ENCODE results near the gene ROPN1L.
"Not testable (repeated sequence)": the region's sequence is repeated elsewhere in the genome, so short reads cannot be mapped to it uniquely, and the experiment has no call there.

ROPN1L gene

GRCh38 chr5:10478436-10478835 lies 36.8 kb downstream of the ROPN1L start:
- DNase-seq (ENCODE audit: low read depth, low spot score): no peak

GRCh38 chr5:10479154-10479721 lies 37.6 kb downstream of the ROPN1L start:
- no peak for DNase-seq (ENCODE audit: low read depth, low spot score)

GRCh38 chr5:10480237-10480985 lies 38.7 kb downstream of the ROPN1L start:
- DNase-seq (ENCODE audit: low read depth, low spot score): no peak

GRCh38 chr5:10481241-10481935 lies 39.7 kb downstream of the ROPN1L start:
- DNase-seq (ENCODE audit: low read depth, low spot score): no peak

- no peak for DNase-seq (ENCODE audit: low read depth, low spot score)
Observed at GRCh38 chr5:10482791-10483530, 41.3 kb downstream of the ROPN1L start.

- no peak for DNase-seq (ENCODE audit: low read depth, low spot score)
Observed at GRCh38 chr5:10484774-10485141, 43.1 kb downstream of the ROPN1L start.

- peak; percentile 99 for DNase-seq (ENCODE audit: low read depth, low spot score)
Observed at GRCh38 chr5:10485142-10485795, 43.6 kb downstream of the ROPN1L start.

GRCh38 chr5:10485897-10486296 lies 44.2 kb downstream of the ROPN1L start:
- no peak for DNase-seq (ENCODE audit: low read depth, low spot score)

GRCh38 chr5:10486511-10487344 lies 45.0 kb downstream of the ROPN1L start:
- no peak for DNase-seq (ENCODE audit: low read depth, low spot score)

GRCh38 chr5:10488144-10488543 lies 46.5 kb downstream of the ROPN1L start:
- DNase-seq (ENCODE audit: low read depth, low spot score): no peak

GRCh38 chr5:10489810-10490426 lies 48.2 kb downstream of the ROPN1L start:
- no peak for DNase-seq (ENCODE audit: low read depth, low spot score)

GRCh38 chr5:10490927-10491672 lies 49.4 kb downstream of the ROPN1L start:
- no peak for DNase-seq (ENCODE audit: low read depth, low spot score)

GRCh38 chr5:10491673-10492026 lies 50.0 kb downstream of the ROPN1L start:
- no peak for DNase-seq (ENCODE audit: low read depth, low spot score)

- no peak for DNase-seq (ENCODE audit: low read depth, low spot score)
Observed at GRCh38 chr5:10493884-10494283, 52.2 kb downstream of the ROPN1L start.

GRCh38 chr5:10494497-10494896 lies 52.8 kb downstream of the ROPN1L start:
- DNase-seq (ENCODE audit: low read depth, low spot score): not testable (repeated sequence)

- no peak for DNase-seq (ENCODE audit: low read depth, low spot score)
Observed at GRCh38 chr5:10497554-10497953, 55.9 kb downstream of the ROPN1L start.

- no peak for DNase-seq (ENCODE audit: low read depth, low spot score)
Observed at GRCh38 chr5:10498350-10498749, 56.7 kb downstream of the ROPN1L start.

GRCh38 chr5:10499066-10499465 lies 57.4 kb downstream of the ROPN1L start:
- no peak for DNase-seq (ENCODE audit: low read depth, low spot score)

GRCh38 chr5:10499776-10500175 lies 58.1 kb downstream of the ROPN1L start:
- no peak for DNase-seq (ENCODE audit: low read depth, low spot score)

- DNase-seq (ENCODE audit: low read depth, low spot score): no peak
Observed at GRCh38 chr5:10500669-10501068, 59.0 kb downstream of the ROPN1L start.

Data from brain pericyte (primary cell).